Measurements from ENCODE around the gene MAP4K5. TPM values are rescaled to one million over a fixed set of nuclear protein-coding genes. Genes with fewer than 3 reads are reported as not detected.

Gene MAP4K5
- total and polyA plus RNA-seq, 2 of the 13 experiments (the other 11 are each of a cell fraction or from before 2014, with no cell fraction given), result 12.7 to 23.9 TPM

- TF ChIP-seq, protein P1, sequence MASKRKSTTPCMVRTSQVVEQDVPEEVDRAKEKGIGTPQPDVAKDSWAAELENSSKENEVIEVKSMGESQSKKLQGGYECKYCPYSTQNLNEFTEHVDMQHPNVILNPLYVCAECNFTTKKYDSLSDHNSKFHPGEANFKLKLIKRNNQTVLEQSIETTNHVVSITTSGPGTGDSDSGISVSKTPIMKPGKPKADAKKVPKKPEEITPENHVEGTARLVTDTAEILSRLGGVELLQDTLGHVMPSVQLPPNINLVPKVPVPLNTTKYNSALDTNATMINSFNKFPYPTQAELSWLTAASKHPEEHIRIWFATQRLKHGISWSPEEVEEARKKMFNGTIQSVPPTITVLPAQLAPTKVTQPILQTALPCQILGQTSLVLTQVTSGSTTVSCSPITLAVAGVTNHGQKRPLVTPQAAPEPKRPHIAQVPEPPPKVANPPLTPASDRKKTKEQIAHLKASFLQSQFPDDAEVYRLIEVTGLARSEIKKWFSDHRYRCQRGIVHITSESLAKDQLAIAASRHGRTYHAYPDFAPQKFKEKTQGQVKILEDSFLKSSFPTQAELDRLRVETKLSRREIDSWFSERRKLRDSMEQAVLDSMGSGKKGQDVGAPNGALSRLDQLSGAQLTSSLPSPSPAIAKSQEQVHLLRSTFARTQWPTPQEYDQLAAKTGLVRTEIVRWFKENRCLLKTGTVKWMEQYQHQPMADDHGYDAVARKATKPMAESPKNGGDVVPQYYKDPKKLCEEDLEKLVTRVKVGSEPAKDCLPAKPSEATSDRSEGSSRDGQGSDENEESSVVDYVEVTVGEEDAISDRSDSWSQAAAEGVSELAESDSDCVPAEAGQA (IDR thresholded peaks at IDR 0.05; ENCODE audit: low read depth), result no peak
- TF ChIP-seq, protein P1 (CRISPR knock-in tag; IDR thresholded peaks at IDR 0.05; ENCODE audit: borderline replicate concordance), result no peak
Observed at GRCh38 chr14:50573862-50574261, 41.5 kb upstream of the MAP4K5 start (continued).

- no peaks in the 10 kb centered on the region for H3K79me2 ChIP-seq (ENCODE audit: insufficient read depth, low read length)
- no peaks in the 10 kb centered on the region for H3K27me3 ChIP-seq (ENCODE audit: control insufficient read depth in 1 of 2, insufficient read depth in 2 of 2, low read length in 2 of 2)
- peaks cover 16% of the 10 kb centered on the region for H3K9me3 ChIP-seq (ENCODE audit: low read length)
- ChIA-PET POLR2A (no interaction called here), CTCF (ENCODE audit: low intra/inter-chr PET ratio, low total read pairs) (no interaction called here)
- no TSS peak for BruUV-seq (replicated peaks)
- no peak for TF ChIP-seq ZNF552 (CRISPR knock-in tag; IDR thresholded peaks at IDR 0.05; ENCODE audit: borderline replicate concordance)
- no peak for TF ChIP-seq SALL2 (CRISPR knock-in tag; IDR thresholded peaks at IDR 0.05)
- TF ChIP-seq BRCA1 (CRISPR knock-in tag; IDR thresholded peaks at IDR 0.05), result no peak
- TF ChIP-seq ZSCAN21 (CRISPR knock-in tag; IDR thresholded peaks at IDR 0.05; ENCODE audit: borderline replicate concordance), result no peak
- TF ChIP-seq KDM3A (CRISPR knock-in tag; IDR thresholded peaks at IDR 0.05; ENCODE audit: low read depth), result no peak
- TF ChIP-seq ZNF563 (CRISPR knock-in tag; IDR thresholded peaks at IDR 0.05), result no peak
- TF ChIP-seq CC2D1A (CRISPR knock-in tag; IDR thresholded peaks at IDR 0.05), result no peak
- FAIRE-seq, result no peak
- no peak overlapping the region for H3K4me3 ChIP-seq (replicated peaks in 1 of 3; ENCODE audit: insufficient read depth in 1 of 3, low read depth in 2 of 3, low read length in 3 of 3)
- no peak overlapping the region for H2AFZ ChIP-seq (ENCODE audit: low read length)
- H3K9ac ChIP-seq (ENCODE audit: insufficient read depth, low read depth, low read length), result no peak overlapping the region
- no peak for DNase-seq (ENCODE audit: low spot score)
- no peak overlapping the region for H3K27ac ChIP-seq (ENCODE audit: extremely low read length, insufficient read depth, low read length)
- H3K4me2 ChIP-seq (ENCODE audit: low read depth, low read length), result no peak overlapping the region
- H4K20me1 ChIP-seq (ENCODE audit: insufficient read depth, low read length), result no peaks in the 10 kb centered on the region
- no peaks in the 10 kb centered on the region for H3K36me3 ChIP-seq (replicated peaks in 1 of 2; ENCODE audit: control insufficient read depth in 1 of 2, insufficient read depth in 2 of 2, low read length in 2 of 2)
- in situ Hi-C loops (cut with HindIII; ENCODE audit: extremely low pct_ligation_motif_present, low pct_unique_long_range_greater_than_20kb), result no loop called here
- no peaks in the 10 kb centered on the region for H3K4me1 ChIP-seq (ENCODE audit: insufficient read depth, low read length)
- intact Hi-C loops (cut with micrococcal nuclease; ENCODE audit: unreplicated experiment), result no loop called here
- ATAC-seq, result no peak
Observed at GRCh38 chr14:50569714-50570274, 37.4 kb upstream of the MAP4K5 start.
